GM18870 (cell line): ENCODE data around the gene RNF113B.

Experiments used
- ATAC-seq: cut with Tn5 transposase; IDR thresholded peaks from one replicate; pipeline ENCODE4 v1.9.1; 2021; ENCODE audit warnings: moderate library complexity; ENCODE audit not compliant: unreplicated experiment

The RNF113B gene

GRCh38 chr13:98175043-98175442 is 2.0 kb downstream of the RNF113B start:
- no peak for ATAC-seq

GRCh38 chr13:98174307-98174706 is 2.8 kb downstream of the RNF113B start:
- ATAC-seq, result no peak

GRCh38 chr13:98173431-98174152 is 3.5 kb downstream of the RNF113B start:
- ATAC-seq, result no peak

GRCh38 chr13:98172590-98173422 is 4.3 kb downstream of the RNF113B start:
- ATAC-seq, result no peak

GRCh38 chr13:98171900-98172589 is 5.0 kb downstream of the RNF113B start:
- no peak for ATAC-seq

GRCh38 chr13:98169331-98169730 is 7.7 kb downstream of the RNF113B start:
- ATAC-seq, result no peak

- no peak for ATAC-seq
Measured at GRCh38 chr13:98162935-98163334, 14.1 kb downstream of the RNF113B start.

- ATAC-seq, result no peak
Measured at GRCh38 chr13:98158172-98158899, 18.7 kb downstream of the RNF113B start.

GRCh38 chr13:98157609-98158008 is 19.5 kb downstream of the RNF113B start:
- ATAC-seq, result no peak

- no peak for ATAC-seq
Measured at GRCh38 chr13:98157188-98157587, 19.9 kb downstream of the RNF113B start.

- ATAC-seq, result no peak
Measured at GRCh38 chr13:98156259-98156658, 20.8 kb downstream of the RNF113B start.

GRCh38 chr13:98155475-98156109 is 21.5 kb downstream of the RNF113B start:
- ATAC-seq, result no peak

GRCh38 chr13:98150832-98151479 is 26.1 kb downstream of the RNF113B start:
- ATAC-seq, result no peak

GRCh38 chr13:98147521-98147920 is 29.5 kb downstream of the RNF113B start:
- no peak for ATAC-seq

- ATAC-seq, result no peak
Measured at GRCh38 chr13:98144801-98145350, 32.2 kb downstream of the RNF113B start.

- ATAC-seq, result no peak
Measured at GRCh38 chr13:98144027-98144741, 32.9 kb downstream of the RNF113B start.

- ATAC-seq, result no peak
Measured at GRCh38 chr13:98143601-98144026, 33.5 kb downstream of the RNF113B start.

- no peak for ATAC-seq
Measured at GRCh38 chr13:98143157-98143553, 33.9 kb downstream of the RNF113B start.
